ENCODE measurements around the gene COL4A6.

The COL4A6 gene

DNA sequence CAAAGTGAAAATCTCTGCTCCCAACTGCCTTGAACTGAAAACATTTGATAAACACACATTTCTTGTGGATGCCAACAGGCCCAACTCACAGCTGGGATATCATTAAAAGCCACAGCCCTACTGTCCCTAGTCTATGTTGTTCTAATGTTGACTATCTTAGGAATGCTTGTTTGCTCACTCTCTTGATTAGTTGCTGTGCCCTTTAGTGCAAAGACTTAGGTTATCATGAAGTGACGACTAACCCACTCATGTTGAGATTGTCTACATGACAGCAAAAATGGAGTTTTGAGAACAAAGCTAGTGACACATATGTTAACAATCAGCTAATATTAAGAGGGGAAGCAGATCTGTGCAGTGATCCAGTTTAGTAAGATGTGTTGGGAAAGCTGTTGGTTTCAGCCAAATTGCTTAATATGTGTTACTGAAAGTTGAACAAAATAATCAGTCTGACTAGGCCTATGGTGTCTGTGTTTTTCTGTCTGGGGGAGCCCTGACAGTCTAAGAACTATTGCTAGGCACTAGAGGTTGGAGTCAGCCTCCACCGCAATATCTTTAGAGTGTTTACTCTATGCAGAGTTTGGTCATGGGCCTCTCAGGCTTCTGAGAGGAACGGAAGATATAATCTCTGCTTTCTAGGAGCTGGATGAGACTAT is 221.2 kb downstream of the COL4A6 start:
- DNase-seq (no peak), ATAC-seq (replicated peaks) (no peak)
- Mint-ChIP-seq H3K36me3 (no peaks in the 10 kb centered on the region), H3K27ac (no peak overlapping the region), H3K4me3 (no peak overlapping the region), H3K27me3 (peaks cover 0 to 6% of the 10 kb centered on the region in 2 donors), H3K4me1 (no peaks in the 10 kb centered on the region), H3K9me3 (no peaks in the 10 kb centered on the region)

DNA sequence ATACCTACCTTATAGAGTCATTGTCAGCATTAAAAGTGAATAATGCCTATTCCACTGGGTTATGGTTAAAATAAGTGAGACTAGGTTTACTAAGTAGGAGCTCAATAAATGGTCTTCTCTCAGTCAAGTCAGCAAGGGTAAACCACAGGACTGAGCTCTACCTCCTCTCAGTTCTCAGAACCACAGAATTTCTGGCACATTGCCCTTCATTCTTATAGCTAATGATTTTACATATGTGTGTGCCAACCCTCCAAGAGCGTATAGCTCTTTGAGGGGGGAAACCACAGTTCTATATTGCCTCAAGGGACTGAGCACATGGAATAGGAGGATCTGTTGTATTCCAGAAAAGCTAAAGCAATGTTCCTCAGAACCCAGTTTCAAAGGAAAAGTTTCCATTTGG is 221.8 kb downstream of the COL4A6 start:
- no peak for DNase-seq
- Mint-ChIP-seq H3K9me3 (no peaks in the 10 kb centered on the region), H3K4me1 (no peaks in the 10 kb centered on the region), H3K27ac (no peak overlapping the region), H3K36me3 (no peaks in the 10 kb centered on the region), H3K27me3 (peaks cover 0 to 6% of the 10 kb centered on the region in 2 donors), H3K4me3 (no peak overlapping the region)
- ATAC-seq (replicated peaks): no peak

- Mint-ChIP-seq H3K4me1 (no peaks in the 10 kb centered on the region), H3K27me3 (no peaks in the 10 kb centered on the region), H3K36me3 (no peaks in the 10 kb centered on the region), H3K27ac (no peak overlapping the region), H3K4me3 (no peak overlapping the region), H3K9me3 (no peaks in the 10 kb centered on the region)
- ATAC-seq (replicated peaks) (no peak), DNase-seq (no peak)
Measured at GRCh38 chrX:108211301-108211700, 226.9 kb downstream of the COL4A6 start.

DNA sequence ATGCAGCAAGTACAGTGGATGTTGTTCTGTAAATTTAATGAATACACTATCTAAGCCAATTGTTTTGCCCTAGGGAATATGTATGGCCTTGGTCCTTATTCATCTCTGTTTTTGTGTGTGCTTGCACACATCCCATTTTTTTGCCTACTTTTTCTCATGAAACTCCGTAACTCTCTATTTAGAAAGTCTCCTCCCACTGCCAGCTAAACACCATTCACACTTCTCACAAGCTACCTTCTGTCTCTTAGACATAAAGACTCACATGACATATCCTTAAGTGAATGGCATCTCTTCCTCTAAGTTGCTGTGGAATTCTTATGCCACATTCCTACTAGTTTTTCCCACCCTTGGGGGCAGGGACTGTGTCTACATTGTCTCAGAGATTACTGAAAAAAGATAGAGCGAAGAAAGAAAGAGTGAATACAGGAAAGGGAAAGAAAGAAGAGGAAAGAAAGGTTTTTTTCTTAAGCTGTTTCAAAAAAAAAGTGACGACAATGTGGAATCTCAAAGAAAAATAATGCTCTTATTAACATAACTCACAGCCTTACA is 229.1 kb downstream of the COL4A6 start:
- Mint-ChIP-seq H3K27me3 (peaks cover 0 to 6% of the 10 kb centered on the region in 2 donors), H3K27ac (no peak overlapping the region), H3K4me3 (no peak overlapping the region), H3K9me3 (no peaks in the 10 kb centered on the region), H3K36me3 (no peaks in the 10 kb centered on the region), H3K4me1 (no peaks in the 10 kb centered on the region)
- ATAC-seq (replicated peaks) (no peak), DNase-seq (no peak)

DNA sequence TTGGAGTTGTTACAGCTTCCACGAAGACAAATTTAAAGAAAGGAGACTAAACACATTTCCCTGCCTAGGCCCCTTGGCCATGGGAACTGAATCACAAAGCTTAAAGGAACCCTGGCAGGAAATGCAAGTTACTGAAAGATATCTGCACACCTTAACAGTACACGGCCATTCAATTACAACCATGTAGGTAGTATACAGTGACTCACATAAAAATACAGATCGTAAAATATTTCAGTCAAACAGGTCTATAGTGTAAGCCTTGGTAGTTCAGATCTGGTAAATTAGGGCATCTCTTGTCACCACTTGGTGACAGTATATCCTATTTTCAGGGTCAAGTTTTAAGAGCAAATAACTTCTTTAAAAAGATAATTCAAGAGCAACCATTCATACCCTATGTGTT is 234.7 kb downstream of the COL4A6 start:
- Mint-ChIP-seq H3K27ac (no peak overlapping the region), H3K4me3 (no peak overlapping the region), H3K27me3 (peaks cover 8 to 12% of the 10 kb centered on the region in 2 donors)

GRCh38 chrX:108199691-108200090 is 238.5 kb downstream of the COL4A6 start:
- no peak overlapping the region for H3K27ac Mint-ChIP-seq
- H3K4me3 Mint-ChIP-seq: no peak overlapping the region
- peaks cover 9 to 12% of the 10 kb centered on the region in 2 donors for H3K27me3 Mint-ChIP-seq
- H3K36me3 Mint-ChIP-seq: no peaks in the 10 kb centered on the region
- no peaks in the 10 kb centered on the region for H3K9me3 Mint-ChIP-seq
- peak in 1 of 2 donors; percentile 29 for ATAC-seq (replicated peaks)
- no peaks in the 10 kb centered on the region for H3K4me1 Mint-ChIP-seq
- no peak for DNase-seq

More for the DNA sequence above, 234.7 kb downstream of the COL4A6 start:
- DNase-seq (no peak), ATAC-seq (replicated peaks) (no peak)
- no peaks in the 10 kb centered on the region for H3K36me3 Mint-ChIP-seq
- no peaks in the 10 kb centered on the region for H3K9me3 Mint-ChIP-seq
- H3K4me1 Mint-ChIP-seq: no peaks in the 10 kb centered on the region

GRCh38 chrX:108199041-108199440 is 239.2 kb downstream of the COL4A6 start:
- Mint-ChIP-seq H3K4me1 (no peaks in the 10 kb centered on the region), H3K27ac (no peak overlapping the region), H3K36me3 (no peaks in the 10 kb centered on the region), H3K27me3 (peaks cover 6 to 12% of the 10 kb centered on the region in 2 donors), H3K9me3 (no peaks in the 10 kb centered on the region), H3K4me3 (no peak overlapping the region)
- DNase-seq (no peak), ATAC-seq (replicated peaks) (no peak)

DNA sequence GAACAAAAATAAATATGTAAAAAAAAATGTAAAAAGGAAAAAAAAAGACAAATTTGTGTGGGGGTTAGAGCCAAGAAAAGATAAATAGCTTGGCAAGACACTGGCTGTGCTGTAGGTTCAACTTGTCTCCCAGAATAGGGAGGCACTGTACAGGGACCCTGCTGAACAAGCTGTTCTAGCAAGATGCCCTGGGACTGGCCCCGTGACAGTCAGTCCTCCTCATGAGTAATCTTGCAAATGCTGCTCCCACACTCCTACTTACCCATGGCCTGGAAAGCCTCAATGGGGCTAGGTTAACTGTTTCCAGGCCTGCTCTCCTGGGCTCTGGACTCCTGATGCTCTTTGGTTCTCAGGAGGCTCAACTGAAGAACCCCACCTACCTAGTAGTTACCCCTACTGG is 239.8 kb downstream of the COL4A6 start:
- Mint-ChIP-seq H3K4me3 (no peak overlapping the region), H3K9me3 (no peaks in the 10 kb centered on the region), H3K27ac (no peak overlapping the region), H3K27me3 (peaks cover 6 to 12% of the 10 kb centered on the region in 2 donors), H3K36me3 (no peaks in the 10 kb centered on the region), H3K4me1 (no peaks in the 10 kb centered on the region)
- DNase-seq: no peak
- ATAC-seq (replicated peaks): no peak

DNA sequence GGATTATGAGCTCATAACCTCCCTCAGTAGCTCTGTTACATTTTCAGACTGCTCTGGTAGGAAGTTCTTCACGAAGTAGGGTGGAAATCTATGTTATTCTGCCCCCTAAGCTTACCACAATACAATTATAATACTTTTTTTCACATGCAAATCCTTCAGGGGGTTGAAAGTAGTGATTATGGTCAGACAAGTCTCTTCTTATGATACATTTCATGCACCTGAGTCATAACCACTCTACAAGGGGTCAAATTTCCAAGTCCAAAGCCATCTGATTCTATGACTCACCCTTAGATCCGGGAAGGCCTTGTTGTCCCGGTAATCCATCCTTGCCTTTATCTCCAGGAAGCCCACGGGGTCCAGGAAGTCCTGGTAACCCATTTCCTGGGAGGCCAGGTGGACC is 251.4 kb downstream of the COL4A6 start:
- H3K27ac Mint-ChIP-seq: no peak overlapping the region
- no peaks in the 10 kb centered on the region for H3K27me3 Mint-ChIP-seq
- H3K4me1 Mint-ChIP-seq: no peaks in the 10 kb centered on the region
- no peaks in the 10 kb centered on the region for H3K9me3 Mint-ChIP-seq
- no peaks in the 10 kb centered on the region for H3K36me3 Mint-ChIP-seq
- ATAC-seq (replicated peaks): no peak
- no peak for DNase-seq
- no peak overlapping the region for H3K4me3 Mint-ChIP-seq

DNA sequence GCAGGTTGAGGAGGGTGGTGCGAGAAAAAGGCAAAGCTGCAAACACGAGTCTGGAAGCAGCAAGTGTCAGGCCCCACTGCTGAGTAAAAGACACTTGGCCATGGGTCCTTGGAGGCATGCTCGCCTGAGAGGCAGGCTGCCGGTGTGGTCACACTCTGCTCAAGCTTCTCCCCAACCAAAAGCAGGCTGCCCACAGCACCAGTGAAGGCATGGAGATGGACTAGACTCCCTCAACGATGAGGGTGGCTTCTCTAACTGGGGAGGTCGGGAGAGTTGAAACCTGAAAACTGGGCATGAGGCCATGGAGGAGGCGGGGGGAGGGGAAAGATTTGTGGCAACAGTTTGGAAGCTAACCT is 260.1 kb downstream of the COL4A6 start:
- no peaks in the 10 kb centered on the region for H3K36me3 Mint-ChIP-seq
- H3K4me3 Mint-ChIP-seq: no peak overlapping the region

GRCh38 chrX:108177351-108178142 is 260.7 kb downstream of the COL4A6 start:
- Mint-ChIP-seq H3K27ac (no peak overlapping the region), H3K27me3 (peaks cover 0 to 11% of the 10 kb centered on the region in 2 donors), H3K4me3 (no peak overlapping the region), H3K9me3 (no peaks in the 10 kb centered on the region), H3K4me1 (no peaks in the 10 kb centered on the region), H3K36me3 (no peaks in the 10 kb centered on the region)
- ATAC-seq (replicated peaks) (no peak), DNase-seq (no peak)

More for the DNA sequence above, 260.1 kb downstream of the COL4A6 start:
- no peak for ATAC-seq (replicated peaks)
- Mint-ChIP-seq H3K9me3 (no peaks in the 10 kb centered on the region), H3K4me1 (no peaks in the 10 kb centered on the region), H3K27me3 (peaks cover 0 to 10% of the 10 kb centered on the region in 2 donors), H3K27ac (no peak overlapping the region)
- no peak for DNase-seq

DNA sequence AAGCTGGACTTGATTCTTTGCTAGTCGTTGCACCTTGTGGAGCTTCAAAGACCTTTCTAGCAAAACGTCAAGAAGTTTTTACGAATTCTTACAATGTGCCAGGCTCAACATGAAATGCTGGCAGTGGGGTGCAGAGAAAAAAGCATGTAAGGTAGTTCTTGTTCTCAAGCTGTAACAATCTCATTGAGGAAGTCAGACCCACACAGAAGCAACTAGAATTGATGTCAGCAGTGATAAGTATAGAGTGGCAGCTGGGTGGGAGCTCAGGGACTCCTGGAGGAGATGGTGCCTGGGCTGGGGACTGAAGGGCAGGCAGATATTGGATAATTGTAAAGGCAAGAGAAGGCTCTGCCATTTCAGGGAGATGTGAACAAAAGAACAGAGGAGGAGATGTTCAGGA is 264.3 kb downstream of the COL4A6 start:
- Mint-ChIP-seq H3K36me3 (no peaks in the 10 kb centered on the region), H3K27ac (no peak overlapping the region), H3K4me3 (no peak overlapping the region), H3K27me3 (peaks cover 0 to 8% of the 10 kb centered on the region in 2 donors), H3K4me1 (no peaks in the 10 kb centered on the region), H3K9me3 (no peaks in the 10 kb centered on the region)
- no peak for ATAC-seq (replicated peaks)
- no peak for DNase-seq

GRCh38 chrX:108171671-108172070 is 266.6 kb downstream of the COL4A6 start:
- no peaks in the 10 kb centered on the region for H3K36me3 Mint-ChIP-seq
- peaks cover 0 to 8% of the 10 kb centered on the region in 2 donors for H3K27me3 Mint-ChIP-seq
- H3K9me3 Mint-ChIP-seq: no peaks in the 10 kb centered on the region
- no peak overlapping the region for H3K4me3 Mint-ChIP-seq
- no peaks in the 10 kb centered on the region for H3K4me1 Mint-ChIP-seq
- H3K27ac Mint-ChIP-seq: no peak overlapping the region
- DNase-seq (no peak), ATAC-seq (replicated peaks) (no peak)

DNA sequence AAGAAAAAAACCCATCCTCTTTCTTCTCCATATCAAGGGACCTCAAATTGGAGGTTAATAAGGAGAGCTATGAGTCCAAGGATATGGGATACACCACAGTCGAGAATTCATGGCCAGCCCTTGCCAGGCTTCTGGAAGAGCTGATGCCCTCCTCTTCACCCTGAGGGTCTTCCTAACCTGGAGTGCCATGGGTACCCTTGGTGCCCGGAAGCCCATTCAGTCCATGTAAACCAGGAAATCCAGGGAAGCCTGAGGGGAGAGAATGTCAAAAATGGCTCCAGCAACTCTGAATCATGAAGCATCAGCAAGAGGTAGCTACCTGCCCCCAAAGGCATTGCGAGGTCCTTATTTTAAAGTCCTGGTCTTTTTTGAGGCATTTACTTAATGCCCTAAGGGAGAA is 268.5 kb downstream of the COL4A6 start:
- Mint-ChIP-seq H3K4me3 (no peak overlapping the region), H3K4me1 (no peaks in the 10 kb centered on the region), H3K36me3 (no peaks in the 10 kb centered on the region), H3K9me3 (no peaks in the 10 kb centered on the region), H3K27ac (no peak overlapping the region), H3K27me3 (peaks cover 0 to 8% of the 10 kb centered on the region in 2 donors)
- ATAC-seq (replicated peaks) (no peak), DNase-seq (no peak)

Measured in stimulated activated naive B cell treated with anti-CD40 and anti-IgM and Interleukin-4, amounts not matched to agents 10 μg/mL and 1 μg/mL and 100 μg/mL, for 72 hours (primary cell).